B cell (primary cell): ENCODE data around the gene ABTB2. TPM values are rescaled to one million over a fixed set of nuclear protein-coding genes. Genes with fewer than 3 reads are reported as not detected.

Experiments used
- ATAC-seq: fragments of 200-7000 bp; cut with Tn5 transposase; one replicate; pipeline ENCODE4 v1.10.0; 2021; ENCODE audit warnings: low read depth, mild to moderate bottlenecking, moderate number of reproducible peaks, moderate library complexity
- CTCF ChIA-PET: fragments of 350-600 bp; sonication (Branson Sonifier 250); formaldehyde crosslinking; loops from one replicate; lab custom pipeline; 2021; ENCODE audit warnings: antibody characterized with exemption, inconsistent platforms; lab: Charles Lee
- POLR2A ChIA-PET: fragments of 350-600 bp; sonication (Branson Sonifier 250); formaldehyde crosslinking; loops from one replicate; lab custom pipeline; 2021; ENCODE audit warnings: antibody characterized with exemption; lab: Charles Lee
- DNase-seq: peaks from one replicate; pipeline ENCODE4 v3.0.0; 2013
- H2AFZ ChIP-seq: 2 replicates; pipeline ENCODE4 v1.6.1; 2012; ENCODE audit warnings: mild to moderate bottlenecking, low read depth, low read length; ENCODE audit not compliant: insufficient read depth, poor library complexity, severe bottlenecking
- H3K27ac ChIP-seq, 2 donors: 1 replicate in 1 of 2; 2 replicates in 1 of 2; pipeline ENCODE4 v1.5.1; 2012 to 2013; ENCODE audit warnings: low read length in 2 of 2, mild to moderate bottlenecking in 2 of 2, moderate library complexity in 1 of 2
- H3K27me3 ChIP-seq, 4 experiments: fragments of 200-600 bp in 1 of 4; sonication (generic) in 1 of 4; replicated peaks in 1 of 4; 1 replicate in 2 of 4; 2 replicates in 2 of 4; pipeline versions ENCODE4 v1.6.1 to v1.7.0; 2013 to 2016; ENCODE audit warnings: low read length in 3 of 4, mild to moderate bottlenecking in 2 of 4, mixed read lengths in 1 of 4, moderate library complexity in 1 of 4; ENCODE audit not compliant: insufficient read depth in 4 of 4, control insufficient read depth in 3 of 4; ENCODE audit errors: control extremely low read depth in 1 of 4
- H3K36me3 ChIP-seq, 2 experiments: replicated peaks in 1 of 2; 1 replicate in 1 of 2; 2 replicates in 1 of 2; pipeline versions ENCODE4 v1.6.1 to v1.7.1; 2013; ENCODE audit warnings: low read length in 1 of 2; ENCODE audit not compliant: insufficient read depth in 2 of 2, control insufficient read depth in 1 of 2; ENCODE audit errors: control extremely low read depth in 1 of 2, extremely low read depth in 1 of 2
- H3K4me1 ChIP-seq, 2 donors: fragments of 200-600 bp in 1 of 2; sonication (generic) in 1 of 2; 1 replicate in 1 of 2; 2 replicates in 1 of 2; pipeline versions ENCODE4 v1.5.1 to v1.6.1; 2013 to 2017; ENCODE audit warnings: low read length in 2 of 2; ENCODE audit not compliant: control insufficient read depth in 2 of 2, insufficient read depth in 2 of 2
- H3K4me2 ChIP-seq: replicated peaks from 2 replicates; pipeline ENCODE3; 2012; ENCODE audit warnings: mild to moderate bottlenecking, low read depth, low read length; ENCODE audit not compliant: poor library complexity, severe bottlenecking
- H3K4me3 ChIP-seq, 5 experiments: fragments of 200-600 bp in 1 of 5; sonication (generic) in 1 of 5; 1 replicate in 3 of 5; 2 replicates in 2 of 5; pipeline versions ENCODE4 v1.5.1 to v1.7.0; 2011 to 2016; ENCODE audit warnings: low read length in 4 of 5, mild to moderate bottlenecking in 4 of 5, low read depth in 2 of 5, control low read depth in 1 of 5, moderate library complexity in 1 of 5; ENCODE audit not compliant: insufficient read depth in 1 of 5; ENCODE audit errors: control extremely low read depth in 1 of 5, extremely low read depth in 1 of 5
- H3K79me2 ChIP-seq: fragments of 200-600 bp; sonication (generic); one replicate; pipeline ENCODE4 v1.6.0; 2016; ENCODE audit warnings: low read length; ENCODE audit not compliant: control insufficient read depth, insufficient read depth
- H3K9ac ChIP-seq: fragments of 200-600 bp; sonication (generic); 2 replicates; pipeline ENCODE4 v1.6.1; 2017; ENCODE audit warnings: mild to moderate bottlenecking, low read length, moderate library complexity
- H3K9me3 ChIP-seq, 3 donors: one replicate each; pipeline versions ENCODE4 v1.6.1 to v1.7.1; 2013; ENCODE audit warnings: low read length in 2 of 3; ENCODE audit not compliant: control insufficient read depth in 2 of 3, insufficient read depth in 1 of 3; ENCODE audit errors: control extremely low read depth in 1 of 3
- H4K20me1 ChIP-seq: 2 replicates; pipeline ENCODE4 v1.6.0; 2012; ENCODE audit warnings: mild to moderate bottlenecking, low read length; ENCODE audit not compliant: insufficient read depth, control insufficient read depth, poor library complexity, severe bottlenecking
- H3K27ac Mint-ChIP-seq: one replicate; pipeline ENCODE4 v1.8.0; 2021; ENCODE audit warnings: mixed read lengths
- H3K27me3 Mint-ChIP-seq: one replicate; pipeline ENCODE4 v1.8.0; 2021; ENCODE audit warnings: mixed read lengths
- H3K4me1 Mint-ChIP-seq: one replicate; pipeline ENCODE4 v1.8.0; 2021; ENCODE audit warnings: mixed read lengths
- H3K4me3 Mint-ChIP-seq: one replicate; pipeline ENCODE4 v1.8.0; 2021; ENCODE audit warnings: mixed read lengths
- H3K9me3 Mint-ChIP-seq: one replicate; pipeline ENCODE4 v1.8.0; 2022; ENCODE audit warnings: mixed read lengths; ENCODE audit not compliant: insufficient read depth
- EZH2 ChIP-seq: IDR thresholded peaks from 2 replicates; pipeline ENCODE4 v1.6.1; 2012; ENCODE audit warnings: borderline replicate concordance, low read depth, mild to moderate bottlenecking, moderate library complexity, low read length; ENCODE audit not compliant: insufficient read depth, poor library complexity, severe bottlenecking
- WGBS: methylation state at CpG from one replicate; pipeline ENCODE4 v1.1.5; 2013; ENCODE audit warnings: missing lambda C conversion rate; ENCODE audit not compliant: insufficient coverage; 5-methylcytosine and 5-hydroxymethylcytosine counted together
- intact Hi-C: fragments of 100-400 bp; cut with micrococcal nuclease; formaldehyde crosslinking; loops from one replicate; pipeline ENCODE4 v1.10.0; 2022
- polyA plus RNA-seq: library from polyadenylated mRNA; depleted of rRNA; stranded (reverse); fragments of >200 nt; gene quantifications from 2 replicates; pipeline ENCODE4 v1.2.3, GENCODE V29; 2012
- total RNA-seq, 2 donors: library from RNA; stranded (reverse); fragments of 120-200 nt in 1 of 2; gene quantifications; 1 replicate in 1 of 2; 2 replicates in 1 of 2; pipeline versions ENCODE4 v1.2.3 to v1.2.4, GENCODE V29; 2013 to 2022
- TF ChIP-seq, protein P1 (sequence below): fragments of 200-600 bp; IDR thresholded peaks from one replicate; pipeline ENCODE4 v1.8.0; 2022; ENCODE audit warnings: antibody characterized with exemption, mild to moderate bottlenecking

ABTB2 gene
- total and polyA plus RNA-seq, 2 donors (not counting 1 experiment from before 2014, with no cell fraction given): 0.30 to 5.9 TPM

GRCh38 chr11:34382532-34383276 lies 24.9 kb upstream of the ABTB2 start:
- Histone ChIP-seq H3K9me3 (peaks cover 3 to 9% (median 7%) of the 10 kb centered on the region in 3 donors), H3K4me3 (no peak overlapping the region), H3K9ac (no peak overlapping the region), H3K79me2 (no peaks in the 10 kb centered on the region), H3K27ac (no peak overlapping the region), H2AFZ (no peak overlapping the region), H3K4me1 (no peaks in the 10 kb centered on the region), H3K4me2 (no peak overlapping the region), H3K36me3 (no peaks in the 10 kb centered on the region), H3K27me3 (peaks cover 0 to 8% (median 0%) of the 10 kb centered on the region in 4 experiments), H4K20me1 (no peaks in the 10 kb centered on the region)
- DNase-seq (no peak), ATAC-seq (no peak)
- no CpG with 5 or more reads among the region's 5 CpGs for WGBS
- H3K27ac Mint-ChIP-seq: no peak overlapping the region
- H3K4me1 Mint-ChIP-seq: no peaks in the 10 kb centered on the region
- H3K27me3 Mint-ChIP-seq: peaks cover 5% of the 10 kb centered on the region
- H3K4me3 Mint-ChIP-seq: no peak overlapping the region
- TF ChIP-seq, protein P1, sequence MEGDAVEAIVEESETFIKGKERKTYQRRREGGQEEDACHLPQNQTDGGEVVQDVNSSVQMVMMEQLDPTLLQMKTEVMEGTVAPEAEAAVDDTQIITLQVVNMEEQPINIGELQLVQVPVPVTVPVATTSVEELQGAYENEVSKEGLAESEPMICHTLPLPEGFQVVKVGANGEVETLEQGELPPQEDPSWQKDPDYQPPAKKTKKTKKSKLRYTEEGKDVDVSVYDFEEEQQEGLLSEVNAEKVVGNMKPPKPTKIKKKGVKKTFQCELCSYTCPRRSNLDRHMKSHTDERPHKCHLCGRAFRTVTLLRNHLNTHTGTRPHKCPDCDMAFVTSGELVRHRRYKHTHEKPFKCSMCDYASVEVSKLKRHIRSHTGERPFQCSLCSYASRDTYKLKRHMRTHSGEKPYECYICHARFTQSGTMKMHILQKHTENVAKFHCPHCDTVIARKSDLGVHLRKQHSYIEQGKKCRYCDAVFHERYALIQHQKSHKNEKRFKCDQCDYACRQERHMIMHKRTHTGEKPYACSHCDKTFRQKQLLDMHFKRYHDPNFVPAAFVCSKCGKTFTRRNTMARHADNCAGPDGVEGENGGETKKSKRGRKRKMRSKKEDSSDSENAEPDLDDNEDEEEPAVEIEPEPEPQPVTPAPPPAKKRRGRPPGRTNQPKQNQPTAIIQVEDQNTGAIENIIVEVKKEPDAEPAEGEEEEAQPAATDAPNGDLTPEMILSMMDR: no peak
- TF ChIP-seq EZH2: no peak
- H3K9me3 Mint-ChIP-seq: peaks cover 2% of the 10 kb centered on the region
- CTCF ChIA-PET: no interaction called here
- POLR2A ChIA-PET: no interaction called here
- intact Hi-C loops: no loop called here

- WGBS: no CpG with 5 or more reads among the region's 1 CpG
- peaks cover 3 to 18% (median 15%) of the 10 kb centered on the region in 3 donors for H3K9me3 ChIP-seq
- no peak overlapping the region for H3K4me3 Mint-ChIP-seq
- H3K9ac ChIP-seq: no peak overlapping the region
- intact Hi-C loops: no loop called here
- no peaks in the 10 kb centered on the region for H3K4me1 ChIP-seq
- H3K27me3 ChIP-seq: peaks cover 0 to 8% (median 0%) of the 10 kb centered on the region in 4 experiments
- peaks cover 8% of the 10 kb centered on the region for H3K27me3 Mint-ChIP-seq
- H3K27ac Mint-ChIP-seq: no peak overlapping the region
- no peaks in the 10 kb centered on the region for H3K79me2 ChIP-seq
- ATAC-seq (no peak), DNase-seq (no peak)
- H3K4me3 ChIP-seq: no peak overlapping the region
- POLR2A ChIA-PET: no interaction called here
- peaks cover 6% of the 10 kb centered on the region for H3K9me3 Mint-ChIP-seq
- no peak overlapping the region for H3K4me2 ChIP-seq
- CTCF ChIA-PET: interaction anchor here (0.6 kb wide), 1 partner anchor 104 kb away, joined by 5 read pairs; no protein-coding TSS in a partner anchor
- no peaks in the 10 kb centered on the region for H4K20me1 ChIP-seq
- H3K27ac ChIP-seq: no peak overlapping the region
- TF ChIP-seq, protein P1: no peak
- no peak for TF ChIP-seq EZH2
- no peaks in the 10 kb centered on the region for H3K36me3 ChIP-seq
- H3K4me1 Mint-ChIP-seq: no peaks in the 10 kb centered on the region
- H2AFZ ChIP-seq: no peak overlapping the region
Observed at GRCh38 chr11:34381775-34382174, 24.0 kb upstream of the ABTB2 start.
